GM21367 (cell line): ENCODE data around the gene PEX11G.

Experiments used
- ATAC-seq: cut with Tn5 transposase; IDR thresholded peaks from one replicate; pipeline ENCODE4 v1.9.1; 2021; ENCODE audit not compliant: unreplicated experiment

Gene PEX11G

DNA sequence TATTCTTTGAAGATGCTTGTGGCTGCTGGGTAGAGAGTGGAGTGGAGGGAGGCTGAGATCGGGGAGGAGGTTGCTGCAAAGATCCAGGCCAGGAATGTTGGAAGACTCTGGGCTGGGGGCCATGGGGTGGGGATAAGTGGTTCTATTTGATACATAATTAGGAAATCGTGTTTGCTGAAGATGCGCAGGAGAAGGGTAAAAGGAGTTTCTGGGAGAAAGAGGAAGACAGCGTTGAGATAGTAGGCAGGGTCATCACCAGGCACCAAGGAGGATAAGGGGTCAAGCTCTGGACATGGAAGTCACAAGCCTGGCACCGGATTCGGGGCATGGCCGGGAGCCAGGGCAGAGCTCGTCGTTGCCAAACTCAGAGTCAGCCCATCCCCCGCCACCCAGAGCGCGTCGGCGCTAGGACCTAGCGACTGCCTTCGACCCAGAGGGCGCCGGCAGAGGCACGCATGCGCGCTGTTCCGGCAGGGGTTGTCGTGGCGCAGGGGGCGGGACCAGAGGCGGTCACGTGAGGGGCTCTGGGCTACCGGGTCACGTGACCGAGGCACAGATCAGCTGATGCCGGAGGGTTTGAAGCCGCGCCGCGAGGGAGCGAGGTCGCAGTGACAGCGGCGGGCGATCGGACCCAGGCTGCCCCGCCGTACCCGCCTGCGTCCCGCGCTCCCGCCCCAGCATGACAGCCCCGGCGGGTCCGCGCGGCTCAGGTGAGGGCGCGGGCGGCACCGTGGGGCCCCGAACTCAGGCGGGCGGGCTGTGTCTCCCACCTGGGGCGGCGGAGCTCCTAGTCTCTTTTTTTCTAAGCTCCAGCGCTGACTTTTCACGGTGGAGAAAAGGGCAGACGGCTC, 33.5 kb upstream of the PEX11G start, which contains the start of gene MCOLN1:
MCOLN1 (plus strand) TSS at position 553 of the 851 bp plus-strand sequence; CDS start at position 680, 127 bp downstream.
- ATAC-seq: peak; percentile 80

DNA sequence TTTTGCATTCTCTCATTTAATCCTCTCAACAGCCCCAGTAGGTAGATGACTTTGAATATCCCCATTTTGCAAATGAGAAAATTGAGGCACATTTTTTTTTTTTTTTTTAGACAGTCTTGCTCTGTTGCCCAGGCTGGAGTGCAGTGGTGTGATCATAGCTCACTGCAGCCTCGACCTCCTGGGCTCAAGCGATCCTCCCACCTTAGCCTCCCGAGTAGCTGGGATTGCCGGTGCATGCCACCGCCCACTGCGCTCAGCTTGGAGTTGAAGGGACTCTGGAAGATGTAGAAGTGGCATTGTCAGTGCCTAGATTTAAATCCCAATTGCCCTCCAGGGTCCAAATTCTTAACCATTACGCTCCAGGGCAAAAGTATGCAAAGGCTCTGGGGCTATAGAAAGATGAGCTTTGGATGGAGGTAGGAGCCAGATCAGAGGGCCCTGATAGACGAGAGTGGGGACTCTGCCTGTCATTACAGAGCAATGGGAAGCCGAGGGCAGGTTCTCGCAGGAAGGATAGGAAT, 32.8 kb upstream of the PEX11G start:
- no peak for ATAC-seq

DNA sequence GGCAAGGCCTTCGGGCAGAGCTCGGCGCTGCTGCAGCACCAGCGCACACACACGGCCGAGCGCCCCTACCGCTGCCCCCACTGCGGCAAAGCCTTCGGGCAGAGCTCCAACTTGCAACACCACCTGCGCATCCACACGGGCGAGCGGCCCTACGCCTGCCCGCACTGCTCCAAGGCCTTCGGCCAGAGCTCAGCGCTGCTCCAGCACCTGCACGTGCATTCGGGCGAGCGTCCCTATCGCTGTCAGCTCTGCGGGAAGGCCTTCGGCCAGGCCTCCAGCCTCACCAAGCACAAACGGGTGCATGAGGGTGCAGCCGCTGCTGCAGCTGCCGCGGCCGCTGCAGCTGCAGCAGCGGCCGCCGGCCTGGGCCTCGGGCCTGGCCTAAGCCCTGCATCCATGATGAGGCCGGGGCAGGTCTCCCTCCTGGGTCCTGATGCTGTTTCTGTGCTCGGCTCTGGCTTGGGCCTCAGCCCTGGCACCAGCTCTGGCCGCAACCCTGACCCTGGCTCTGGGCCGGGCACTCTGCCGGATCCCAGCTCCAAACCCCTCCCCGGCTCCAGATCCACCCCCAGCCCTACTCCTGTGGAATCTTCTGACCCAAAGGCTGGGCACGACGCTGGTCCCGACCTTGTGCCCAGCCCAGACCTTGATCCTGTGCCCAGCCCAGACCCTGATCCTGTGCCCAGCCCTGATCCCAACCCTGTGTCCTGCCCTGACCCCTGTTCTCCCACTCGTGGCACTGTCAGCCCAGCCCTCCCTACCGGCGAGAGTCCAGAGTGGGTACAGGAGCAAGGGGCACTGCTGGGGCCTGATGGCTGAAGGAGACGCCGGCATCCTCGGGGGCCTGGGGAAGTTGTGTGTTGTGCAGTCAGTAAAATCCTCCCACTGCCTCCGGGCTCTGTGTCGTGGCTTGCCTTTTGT, 31.6 kb upstream of the PEX11G start:
- ATAC-seq: no peak

DNA sequence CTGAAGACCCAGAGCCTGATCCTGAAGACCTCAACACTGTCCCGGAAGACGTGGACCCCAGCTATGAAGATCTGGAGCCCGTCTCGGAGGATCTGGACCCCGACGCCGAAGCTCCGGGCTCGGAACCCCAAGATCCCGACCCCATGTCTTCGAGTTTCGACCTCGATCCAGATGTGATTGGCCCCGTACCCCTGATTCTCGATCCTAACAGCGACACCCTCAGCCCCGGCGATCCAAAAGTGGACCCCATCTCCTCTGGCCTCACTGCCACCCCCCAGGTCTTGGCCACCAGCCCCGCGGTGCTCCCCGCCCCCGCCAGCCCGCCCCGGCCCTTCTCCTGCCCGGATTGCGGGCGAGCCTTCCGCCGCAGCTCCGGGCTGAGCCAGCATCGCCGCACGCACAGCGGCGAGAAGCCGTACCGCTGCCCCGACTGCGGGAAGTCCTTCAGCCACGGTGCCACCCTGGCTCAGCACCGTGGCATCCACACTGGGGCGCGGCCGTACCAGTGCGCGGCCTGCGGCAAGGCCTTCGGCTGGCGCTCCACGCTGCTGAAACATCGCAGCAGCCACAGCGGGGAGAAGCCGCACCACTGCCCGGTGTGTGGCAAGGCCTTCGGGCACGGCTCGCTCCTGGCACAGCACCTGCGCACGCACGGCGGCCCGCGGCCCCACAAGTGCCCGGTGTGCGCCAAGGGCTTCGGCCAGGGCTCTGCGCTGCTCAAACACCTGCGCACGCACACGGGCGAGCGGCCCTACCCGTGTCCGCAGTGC, 30.7 kb upstream of the PEX11G start:
- ATAC-seq: no peak

DNA sequence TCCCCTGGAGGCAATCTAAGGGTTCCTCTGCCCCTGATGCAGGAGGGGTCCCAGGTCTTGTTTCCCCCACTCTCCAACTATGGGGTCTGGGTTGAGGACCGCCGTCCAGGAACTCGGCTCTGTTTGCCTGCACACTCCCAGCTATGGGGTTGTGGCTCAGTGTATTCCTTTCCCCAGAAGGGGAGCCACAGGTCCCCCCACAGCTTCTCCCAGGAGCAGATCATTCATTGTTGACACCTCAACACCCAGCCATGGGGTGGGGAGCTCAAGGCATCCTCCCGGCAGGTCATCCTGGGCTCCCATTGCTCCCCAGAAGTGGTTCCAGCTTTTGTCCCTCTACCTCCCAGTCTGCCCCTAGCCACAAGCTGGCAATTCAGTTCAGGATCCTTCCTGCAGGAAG, 28.0 kb upstream of the PEX11G start:
- ATAC-seq: no peak

DNA sequence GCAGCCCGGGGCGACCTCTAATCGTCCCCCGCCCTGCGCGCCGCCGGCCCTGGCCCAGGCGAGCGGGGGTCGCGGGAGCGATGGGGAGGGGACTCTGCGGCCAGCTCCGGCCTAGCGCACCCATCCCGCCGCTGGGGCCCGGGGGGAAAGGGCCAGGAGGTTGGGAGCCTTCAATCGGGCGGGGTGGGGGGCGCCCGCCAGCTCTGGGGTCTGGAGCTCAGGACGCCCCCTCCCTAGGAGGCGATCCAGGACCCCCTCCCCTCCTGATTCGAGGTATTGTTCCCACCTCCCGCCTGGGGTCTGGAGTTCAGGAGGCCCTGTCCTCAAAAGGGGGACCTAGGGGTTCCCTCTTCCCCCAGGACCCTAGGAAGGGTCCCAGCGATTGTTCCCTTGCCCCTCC, 27.5 kb upstream of the PEX11G start:
- no peak for ATAC-seq

DNA sequence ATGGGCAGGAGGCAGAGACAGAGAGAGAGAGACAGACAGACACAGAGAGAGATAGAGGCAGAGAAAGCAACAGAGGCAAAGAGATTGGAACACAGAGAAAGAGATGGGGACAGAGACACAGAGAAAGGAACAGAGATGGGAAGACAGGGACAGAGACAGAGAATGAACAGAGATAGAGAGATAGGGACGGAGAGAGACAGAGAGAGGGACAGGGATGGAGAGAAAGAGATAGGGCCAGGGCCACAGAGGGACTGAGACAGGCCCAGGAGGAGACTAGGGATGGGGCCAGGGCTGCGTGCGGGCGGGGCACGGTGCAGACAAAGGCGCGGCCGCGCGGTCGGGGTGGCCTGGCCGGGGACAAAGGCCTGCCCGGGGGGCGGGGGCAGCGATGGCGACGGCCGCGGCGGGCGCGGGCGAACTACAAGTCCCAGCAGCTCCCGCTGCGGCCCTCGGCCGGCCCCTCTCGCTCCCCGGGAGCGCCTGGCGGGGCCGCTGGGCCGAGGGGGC, 26.9 kb upstream of the PEX11G start, which contains the start of gene ZNF358:
ZNF358 (plus strand) TSS at position 459 of the 507 bp plus-strand sequence. CDS start 3,140 bp downstream, outside the sequence.
- ATAC-seq: no peak

DNA sequence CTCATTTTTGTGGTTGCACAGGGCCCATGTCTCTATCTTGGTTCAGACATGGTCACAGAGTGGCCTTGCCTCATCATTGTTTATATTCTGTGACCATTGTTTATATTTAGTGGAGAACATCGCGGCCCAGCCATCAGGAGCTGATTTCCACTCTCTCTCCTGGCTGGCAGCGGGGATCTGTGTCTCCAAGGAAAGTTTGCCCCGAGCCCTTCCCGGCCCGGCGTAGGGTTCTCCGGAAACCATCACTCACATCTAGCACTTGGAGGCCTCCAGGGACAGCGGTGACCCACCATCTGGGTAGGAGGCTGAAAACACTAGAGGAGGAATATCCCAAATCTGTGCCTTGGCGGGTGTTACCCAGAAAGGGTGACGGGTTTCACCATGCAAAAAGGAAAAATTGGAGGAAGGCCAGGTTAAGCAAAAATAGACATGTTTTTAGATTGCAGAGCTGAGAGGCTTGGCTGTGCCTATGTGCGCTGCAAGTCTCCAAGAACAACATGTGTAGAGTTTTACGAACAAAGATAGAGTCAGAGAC, 26.3 kb upstream of the PEX11G start:
- no peak for ATAC-seq

DNA sequence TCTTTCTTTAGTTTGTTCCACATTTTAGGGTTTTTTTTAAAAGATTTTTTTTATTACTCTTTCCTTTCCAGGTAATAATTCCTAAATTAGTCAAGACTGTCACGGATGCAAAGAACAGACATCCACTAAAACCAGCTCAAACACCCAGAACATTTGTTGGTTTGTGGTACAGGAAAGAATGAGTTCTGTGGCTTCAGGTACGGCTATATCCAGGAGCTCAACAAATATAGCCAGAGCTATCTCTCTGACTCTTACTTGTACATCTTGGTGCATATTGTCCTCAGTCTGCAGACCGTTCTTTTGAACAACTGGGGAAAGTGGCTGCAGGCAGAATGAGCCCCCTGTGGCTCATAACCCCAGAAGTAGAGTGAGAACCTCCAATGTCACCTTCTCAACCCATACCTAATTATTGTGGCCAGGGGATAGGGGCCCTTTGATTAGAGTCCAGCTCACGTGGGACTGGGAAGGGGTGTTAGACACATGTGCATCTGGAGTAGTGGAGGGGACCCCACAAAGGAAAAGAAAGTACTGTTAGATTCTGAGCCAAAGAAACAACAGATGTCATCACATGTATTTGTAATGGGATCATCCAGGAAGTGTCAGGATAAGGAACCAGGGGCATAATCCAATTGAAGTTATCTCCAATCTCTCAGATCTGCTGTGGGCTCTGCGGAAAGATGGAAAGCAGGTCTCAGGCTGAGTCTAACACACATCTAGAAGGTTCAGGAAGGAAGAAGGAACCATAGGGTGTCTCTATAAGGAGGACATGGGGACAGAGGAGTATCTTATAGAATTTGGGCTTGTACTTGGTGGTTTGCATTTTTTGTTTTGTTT, 25.2 kb upstream of the PEX11G start:
- no peak for ATAC-seq

DNA sequence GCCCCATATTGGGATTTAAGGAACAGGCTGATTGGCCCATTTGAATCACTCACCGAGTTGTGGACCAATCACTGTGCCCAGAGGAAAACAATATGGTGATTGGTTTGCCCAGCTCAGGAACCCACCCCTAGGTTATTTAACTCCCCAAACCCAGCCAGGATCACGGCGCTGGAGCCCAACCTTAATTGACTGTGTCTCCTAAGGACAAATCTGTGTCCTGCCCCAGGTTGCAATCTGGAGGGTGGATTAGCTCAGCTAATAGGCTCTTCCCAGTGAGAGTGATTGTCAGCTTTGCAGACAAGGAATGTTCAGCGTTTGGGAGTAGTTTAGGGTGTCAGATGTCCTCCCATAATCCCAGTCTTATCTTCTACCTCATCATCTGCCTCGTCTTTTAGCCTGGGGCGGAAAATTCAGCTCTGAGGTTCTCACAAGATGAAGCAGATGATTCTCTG, 23.6 kb upstream of the PEX11G start:
- ATAC-seq: no peak

DNA sequence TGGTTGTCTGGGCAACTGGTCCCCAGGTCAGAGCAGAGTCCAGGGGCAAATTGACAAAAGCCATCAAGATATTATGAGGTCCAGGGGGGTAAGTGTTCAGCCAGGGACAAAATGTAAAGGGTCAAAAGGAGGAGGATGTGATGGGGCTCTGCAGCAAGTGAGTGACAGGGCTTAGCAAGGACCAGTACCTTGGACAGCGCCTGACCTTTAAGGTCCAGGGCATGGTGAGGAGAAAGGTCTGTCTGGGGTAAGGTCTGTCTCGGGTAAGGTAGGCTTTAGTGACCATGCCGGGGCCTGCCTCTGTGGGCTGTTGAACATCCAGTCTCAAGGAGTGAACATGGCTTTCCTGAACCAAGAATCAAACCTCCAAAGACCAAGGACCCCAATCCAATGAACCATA, 20.8 kb upstream of the PEX11G start:
- no peak for ATAC-seq

DNA sequence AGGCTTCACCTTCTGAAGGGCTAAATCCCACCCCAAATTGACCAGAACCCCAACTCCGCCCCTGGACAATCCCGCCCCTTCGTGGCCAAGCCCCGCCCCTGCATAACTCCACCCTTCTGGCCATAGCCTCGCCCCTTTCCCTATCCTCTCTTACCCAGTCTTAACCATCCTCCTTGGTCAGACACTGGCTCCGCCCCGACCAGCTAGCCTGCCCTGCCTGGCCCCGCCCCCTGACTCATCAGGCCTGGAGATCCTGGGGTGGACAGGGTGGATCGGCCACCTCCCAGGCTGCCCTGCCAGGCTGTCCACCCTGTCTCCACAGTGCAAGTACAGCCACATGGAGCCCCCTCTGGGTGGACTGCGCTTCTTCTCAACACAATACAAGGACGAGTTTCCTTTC, 19.0 kb upstream of the PEX11G start:
- ATAC-seq: no peak

DNA sequence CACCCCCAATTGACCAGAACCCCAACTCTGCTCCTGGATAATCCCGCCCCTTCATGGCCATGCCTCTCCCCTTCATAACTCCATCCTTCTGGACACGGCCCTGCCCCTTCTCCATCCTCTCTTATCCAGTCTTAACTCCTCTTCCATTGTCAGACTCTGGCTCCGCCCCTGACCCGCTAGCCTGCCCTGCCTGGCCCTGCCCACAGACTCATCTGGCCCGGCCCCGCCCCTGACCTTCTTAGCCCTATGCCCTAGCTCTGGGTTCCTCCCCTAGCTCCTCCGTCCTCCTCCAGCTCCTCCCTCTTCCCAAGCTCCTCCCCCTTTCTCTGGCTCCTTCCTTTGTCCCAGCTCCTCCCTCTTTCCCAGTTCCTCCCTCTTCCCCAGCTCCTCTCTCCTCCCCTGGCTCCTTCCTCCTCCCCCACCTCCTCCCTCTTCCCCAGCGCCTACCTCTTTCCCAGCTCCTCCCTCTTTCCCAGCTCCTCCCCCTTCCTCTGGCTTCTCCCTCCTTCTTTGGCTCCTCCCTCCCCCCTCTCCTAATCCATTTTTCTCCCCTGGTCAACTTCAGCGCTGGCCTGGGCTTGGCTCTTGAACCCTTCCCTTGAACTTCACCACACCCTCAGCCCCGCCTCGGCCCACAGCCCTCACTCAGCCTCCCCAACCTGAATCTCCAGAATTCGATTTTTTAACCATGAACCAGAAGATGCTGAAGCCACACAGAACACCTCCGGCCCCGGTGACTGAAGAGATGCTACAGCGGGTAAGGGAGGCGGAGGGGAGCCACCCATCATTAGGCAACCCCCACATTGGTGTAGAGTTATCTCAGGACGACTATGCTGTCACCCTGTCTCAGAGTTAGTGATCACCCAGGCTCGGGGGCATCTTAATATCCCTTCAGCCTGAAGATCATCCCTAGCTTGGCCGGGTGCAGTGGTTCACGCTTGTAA, 17.8 kb upstream of the PEX11G start:
- ATAC-seq: no peak

DNA sequence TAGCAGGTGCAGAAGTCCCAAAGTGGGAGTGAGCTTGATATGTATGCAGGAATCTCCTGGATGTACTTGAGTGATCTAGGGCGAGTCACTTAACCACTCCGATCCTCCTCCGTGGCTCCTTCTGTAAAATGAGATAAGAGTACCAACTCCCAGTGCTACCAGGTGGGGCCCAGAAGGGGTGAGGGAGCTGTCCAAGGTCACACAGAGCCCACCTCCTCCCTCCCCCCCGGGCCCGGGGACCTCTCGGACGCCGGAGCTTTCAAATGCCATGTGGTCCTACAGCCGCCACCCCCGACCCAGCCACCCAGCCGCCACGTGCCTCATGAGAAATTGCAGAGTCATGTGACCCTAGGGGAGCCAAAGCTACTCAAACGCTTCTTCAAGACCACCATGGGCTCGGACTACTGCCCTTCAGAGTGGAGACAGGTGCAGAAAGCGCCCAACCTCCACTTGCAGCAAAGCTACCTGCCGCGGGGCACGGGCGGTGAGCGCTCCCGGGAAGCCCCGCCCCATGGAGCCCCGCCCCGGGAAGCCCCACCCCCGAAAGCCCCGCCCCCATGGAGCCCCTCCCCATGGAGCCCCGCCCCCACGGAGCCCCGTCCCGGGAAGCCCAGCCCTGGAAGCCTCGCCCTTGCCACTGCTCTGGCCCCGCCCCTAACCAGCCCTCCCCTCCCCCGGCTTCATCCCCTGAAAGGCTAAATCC, 17.0 kb upstream of the PEX11G start:
- ATAC-seq: no peak

DNA sequence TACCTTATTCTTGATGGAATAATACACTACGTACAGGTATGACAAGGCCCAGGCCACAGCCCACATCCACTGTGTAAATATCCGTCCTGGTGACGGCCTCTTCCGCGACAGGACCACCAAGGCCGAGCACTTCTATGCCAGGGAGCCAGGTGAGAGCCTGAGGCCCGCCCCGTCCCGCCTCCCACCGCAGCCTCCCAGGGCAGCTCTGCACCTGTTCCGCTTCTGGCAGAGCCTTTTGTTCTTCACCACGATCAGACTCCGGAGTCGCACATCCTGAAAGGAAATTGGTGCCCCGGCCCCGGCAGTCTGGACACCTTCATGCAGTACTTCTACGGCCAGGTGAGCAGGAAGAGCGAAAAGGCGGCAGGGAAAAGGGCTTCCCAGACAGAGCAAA, 16.4 kb upstream of the PEX11G start:
- ATAC-seq: no peak

DNA sequence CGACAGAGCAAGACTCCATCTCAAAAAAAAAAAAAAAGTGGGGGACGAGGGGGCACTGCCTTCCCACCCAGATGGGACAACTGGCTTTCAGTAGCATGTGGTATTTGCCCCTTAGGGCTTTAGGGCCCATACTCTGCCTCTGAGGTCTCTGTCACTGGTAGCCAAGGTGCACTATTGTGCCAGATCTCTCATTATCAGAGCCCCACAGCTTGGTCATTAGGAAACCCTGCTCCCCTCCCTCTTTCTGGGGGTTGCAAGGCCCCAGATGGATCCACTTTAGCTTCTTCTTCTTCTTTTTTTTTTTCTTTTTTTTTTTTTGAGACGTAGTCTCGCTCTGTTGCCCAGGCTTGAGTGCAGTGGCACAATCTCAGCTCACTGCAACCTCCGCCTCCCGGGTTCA, 15.8 kb upstream of the PEX11G start:
- no peak for ATAC-seq

DNA sequence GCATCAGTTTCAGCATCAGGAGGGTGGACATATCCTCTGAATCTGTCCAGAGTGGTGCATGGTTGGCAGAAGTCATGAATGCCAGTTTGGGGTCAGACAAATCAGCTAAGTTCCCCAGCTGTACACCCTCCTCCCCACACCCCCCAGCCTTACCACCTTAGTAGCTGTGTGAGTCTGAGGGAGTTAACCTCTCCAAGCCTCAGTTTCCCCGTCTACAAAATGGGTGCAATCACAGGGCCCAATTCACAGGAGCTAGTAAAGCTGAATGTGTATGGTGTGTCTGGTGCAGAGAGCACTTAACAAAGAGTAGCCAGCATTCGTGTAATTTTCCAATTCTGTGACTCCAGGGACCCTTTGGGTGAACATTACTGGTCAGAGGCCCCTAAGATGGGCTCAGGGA, 13.7 kb upstream of the PEX11G start:
- no peak for ATAC-seq
